Hepatocyte (in vitro differentiated cells): ENCODE measurements around the gene STAT2.

Experiments used
- EZH2 ChIP-seq: fragments of 200-600 bp; sonication (generic); IDR thresholded peaks from 2 replicates; pipeline ENCODE4 v1.6.1; 2016; ENCODE audit warnings: antibody characterized with exemption, mild to moderate bottlenecking, borderline replicate concordance
- TF ChIP-seq, protein P1 (sequence below): fragments of 200-600 bp; sonication (generic); IDR thresholded peaks from 2 replicates; pipeline ENCODE4 v1.5.1; 2016; ENCODE audit warnings: antibody characterized with exemption, mild to moderate bottlenecking; ENCODE audit not compliant: poor library complexity

DNA sequence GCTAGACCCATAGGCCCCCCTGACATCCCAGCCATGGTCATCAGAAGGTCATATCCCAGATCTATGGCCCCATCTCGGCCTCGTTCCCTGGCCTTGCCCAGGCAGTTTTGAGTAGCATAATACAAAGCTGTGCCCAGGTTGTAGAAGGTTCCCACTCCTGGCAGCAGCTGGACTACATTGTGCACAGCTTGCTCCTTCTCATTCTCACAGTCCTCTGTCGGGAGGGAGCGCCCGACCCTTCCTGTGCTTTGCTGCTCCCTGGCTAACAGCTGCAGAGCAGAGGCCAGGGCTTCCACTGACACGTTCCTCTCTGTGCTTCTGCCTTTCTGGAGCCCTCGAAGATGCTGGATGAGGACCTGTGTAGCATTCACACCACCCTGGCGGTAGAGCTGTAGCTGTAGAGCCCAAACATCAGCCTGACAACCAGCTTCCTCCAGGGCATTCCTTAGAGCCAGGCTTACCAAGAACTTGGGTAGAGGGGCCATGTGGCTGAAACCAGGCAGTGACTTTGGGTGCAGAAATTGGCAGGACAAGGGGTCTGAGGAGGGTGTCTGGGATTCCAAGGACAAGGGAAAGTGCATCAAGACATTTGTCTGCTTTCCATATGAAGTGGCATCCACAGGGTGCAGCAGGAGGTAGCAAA lies 1.7 kb upstream of the STAT2 start:
- TF ChIP-seq, protein P1, sequence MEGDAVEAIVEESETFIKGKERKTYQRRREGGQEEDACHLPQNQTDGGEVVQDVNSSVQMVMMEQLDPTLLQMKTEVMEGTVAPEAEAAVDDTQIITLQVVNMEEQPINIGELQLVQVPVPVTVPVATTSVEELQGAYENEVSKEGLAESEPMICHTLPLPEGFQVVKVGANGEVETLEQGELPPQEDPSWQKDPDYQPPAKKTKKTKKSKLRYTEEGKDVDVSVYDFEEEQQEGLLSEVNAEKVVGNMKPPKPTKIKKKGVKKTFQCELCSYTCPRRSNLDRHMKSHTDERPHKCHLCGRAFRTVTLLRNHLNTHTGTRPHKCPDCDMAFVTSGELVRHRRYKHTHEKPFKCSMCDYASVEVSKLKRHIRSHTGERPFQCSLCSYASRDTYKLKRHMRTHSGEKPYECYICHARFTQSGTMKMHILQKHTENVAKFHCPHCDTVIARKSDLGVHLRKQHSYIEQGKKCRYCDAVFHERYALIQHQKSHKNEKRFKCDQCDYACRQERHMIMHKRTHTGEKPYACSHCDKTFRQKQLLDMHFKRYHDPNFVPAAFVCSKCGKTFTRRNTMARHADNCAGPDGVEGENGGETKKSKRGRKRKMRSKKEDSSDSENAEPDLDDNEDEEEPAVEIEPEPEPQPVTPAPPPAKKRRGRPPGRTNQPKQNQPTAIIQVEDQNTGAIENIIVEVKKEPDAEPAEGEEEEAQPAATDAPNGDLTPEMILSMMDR: no peak
- no peak for TF ChIP-seq EZH2
